HG03575 (cell line): ENCODE data around the gene P2RY13.

Source experiments
- ATAC-seq: cut with Tn5 transposase; IDR thresholded peaks from one replicate; pipeline ENCODE4 v1.9.1; 2021; ENCODE audit not compliant: unreplicated experiment, insufficient number of reproducible peaks, low FRiP score; ENCODE audit errors: extremely low read depth

The P2RY13 gene

GRCh38 chr3:151329363-151329762 lies at the start of gene P2RY13:
P2RY13 (minus strand) TSS chr3:151329549; CDS start chr3:151329528, 21 bp downstream.
- ATAC-seq, result no peak

GRCh38 chr3:151377768-151378385 lies 48.5 kb upstream of the P2RY13 start:
- ATAC-seq, result peak; percentile 49

GRCh38 chr3:151372063-151372820 lies 42.9 kb upstream of the P2RY13 start:
- ATAC-seq, result no peak

- no peak for ATAC-seq
Observed at GRCh38 chr3:151371526-151371925, 42.2 kb upstream of the P2RY13 start.

- ATAC-seq, result no peak
Observed at GRCh38 chr3:151367448-151367847, 38.1 kb upstream of the P2RY13 start.

GRCh38 chr3:151366993-151367392 lies 37.6 kb upstream of the P2RY13 start:
- ATAC-seq, result no peak

- ATAC-seq, result no peak
Observed at GRCh38 chr3:151362751-151363174, 33.4 kb upstream of the P2RY13 start.

- no peak for ATAC-seq
Observed at GRCh38 chr3:151357463-151357850, 28.1 kb upstream of the P2RY13 start.

- ATAC-seq, result no peak
Observed at GRCh38 chr3:151356794-151357462, 27.6 kb upstream of the P2RY13 start.

- no peak for ATAC-seq
Observed at GRCh38 chr3:151351648-151352047, 22.3 kb upstream of the P2RY13 start.

- peak; percentile 70 for ATAC-seq
Observed at GRCh38 chr3:151351219-151351618, 21.9 kb upstream of the P2RY13 start.

- no peak for ATAC-seq
Observed at GRCh38 chr3:151350656-151351055, 21.3 kb upstream of the P2RY13 start.

- ATAC-seq, result no peak
Observed at GRCh38 chr3:151347432-151347831, 18.1 kb upstream of the P2RY13 start.

- no peak for ATAC-seq
Observed at GRCh38 chr3:151346292-151346691, 16.9 kb upstream of the P2RY13 start.

GRCh38 chr3:151345859-151346258 lies 16.5 kb upstream of the P2RY13 start:
- no peak for ATAC-seq

GRCh38 chr3:151331696-151332095 lies 2.3 kb upstream of the P2RY13 start:
- no peak for ATAC-seq

GRCh38 chr3:151330899-151331298 lies 1.6 kb upstream of the P2RY13 start:
- no peak for ATAC-seq

GRCh38 chr3:151330379-151330778 lies 1.0 kb upstream of the P2RY13 start:
- ATAC-seq, result no peak

- ATAC-seq, result no peak
Observed at GRCh38 chr3:151328298-151328995, 902 bp downstream of the P2RY13 start.
